Panc1 (cell line): ENCODE measurements around the gene PSORS1C2. TPM values are rescaled to one million over a fixed set of nuclear protein-coding genes. Genes with fewer than 3 reads are reported as not detected.

Source experiments
- ATAC-seq: fragments of 200-7000 bp; cut with Tn5 transposase; 2 replicates; pipeline ENCODE4 v1.9.1; 2020; ENCODE audit warnings: mild to moderate bottlenecking, moderate library complexity
- BruUV-seq: library from RNA; stranded (reverse); fragments of 400-500 nt; replicated peaks from 2 replicates; lab custom pipeline; 2021; lab: Mats Ljungman, UMichigan
- CTCF ChIA-PET: fragments of 300-600 bp; sonication (Branson Sonifier 250); formaldehyde crosslinking; loops from one replicate; lab custom pipeline; 2022; ENCODE audit warnings: antibody characterized with exemption; lab: Charles Lee
- POLR2A ChIA-PET: fragments of 300-600 bp; sonication (Branson Sonifier 250); formaldehyde crosslinking; loops from one replicate; lab custom pipeline; 2022; ENCODE audit warnings: antibody characterized with exemption; lab: Charles Lee
- DNase-seq: peaks from one replicate; pipeline ENCODE4 v3.0.0-alpha.2; 2010; ENCODE audit warnings: low read depth, low spot score
- H3K27ac ChIP-seq: 2 replicates; pipeline ENCODE4 v1.5.1; 2011; ENCODE audit warnings: mild to moderate bottlenecking, low read length, inconsistent platforms
- H3K27me3 ChIP-seq: fragments of 200-500 bp; sonication (Bioruptor generic); 2 replicates; pipeline ENCODE4 v1.6.0; 2014; ENCODE audit warnings: low read length, inconsistent platforms; ENCODE audit not compliant: control insufficient read depth, insufficient read depth
- H3K36me3 ChIP-seq: fragments of 200-500 bp; sonication (Bioruptor generic); 2 replicates; pipeline ENCODE4 v1.5.1; 2014; ENCODE audit warnings: inconsistent platforms, mild to moderate bottlenecking, low read length, moderate library complexity; ENCODE audit not compliant: control insufficient read depth, insufficient read depth
- H3K4me1 ChIP-seq: 2 replicates; pipeline ENCODE4 v1.5.1; 2011; ENCODE audit warnings: inconsistent platforms, mild to moderate bottlenecking, low read length, moderate library complexity; ENCODE audit not compliant: control insufficient read depth, insufficient read depth
- H3K4me3 ChIP-seq, 2 experiments: 2 replicates each; pipeline ENCODE4 v1.5.1; 2011 to 2012; ENCODE audit warnings: low read depth in 2 of 2, low read length in 2 of 2, mild to moderate bottlenecking in 2 of 2, inconsistent platforms in 1 of 2, moderate library complexity in 1 of 2
- H3K9me3 ChIP-seq: fragments of 200-500 bp; sonication (Bioruptor generic); 2 replicates; pipeline ENCODE4 v1.5.1; 2014; ENCODE audit warnings: low read depth, mild to moderate bottlenecking, inconsistent platforms, low read length, moderate library complexity; ENCODE audit not compliant: control insufficient read depth, insufficient read depth
- CTCF ChIP-seq: fragments of 450-650 bp; IDR thresholded peaks from 2 replicates; pipeline ENCODE4 v1.5.1; 2017; ENCODE audit warnings: mild to moderate bottlenecking
- POLR2AphosphoS5 ChIP-seq: IDR thresholded peaks from 2 replicates; pipeline ENCODE4 v1.6.1; 2012; ENCODE audit warnings: mild to moderate bottlenecking, low read depth, low read length, moderate library complexity
- SIN3A ChIP-seq: IDR thresholded peaks from 2 replicates; pipeline ENCODE4 v1.6.1; 2012; ENCODE audit warnings: low read depth, mild to moderate bottlenecking, low read length, moderate library complexity, borderline replicate concordance; ENCODE audit not compliant: insufficient read depth
- TCF7L2 ChIP-seq: IDR thresholded peaks from 2 replicates; pipeline ENCODE4 v1.6.1; 2011; ENCODE audit warnings: mild to moderate bottlenecking, low read depth, low read length, inconsistent platforms
- in situ Hi-C: cut with HindIII; loops from 2 replicates; pipeline ENCODE4 v1.10.0; 2016; ENCODE audit warnings: low sequenced_read_pairs, low pct_unique_long_range_greater_than_20kb
- intact Hi-C: fragments of 100-400 bp; cut with micrococcal nuclease; formaldehyde crosslinking; loops from one replicate; pipeline ENCODE4 v1.10.0; 2022; ENCODE audit not compliant: unreplicated experiment
- total RNA-seq: library from RNA; stranded (reverse); gene quantifications from one replicate; pipeline ENCODE4 v1.2.1, GENCODE V29; 2021; ENCODE audit not compliant: unreplicated experiment
- TF ChIP-seq, protein P1 (sequence below), 2 experiments: IDR thresholded peaks; 2 replicates each; pipeline ENCODE4 v1.6.1; 2011 to 2012; ENCODE audit warnings: low read depth in 2 of 2, control low read depth in 1 of 2, low read length in 1 of 2, mild to moderate bottlenecking in 1 of 2, moderate library complexity in 1 of 2; ENCODE audit not compliant: insufficient read depth in 1 of 2

PSORS1C2 gene
- total RNA-seq, 1 experiment from 2014 or later = not detected

- Histone ChIP-seq H3K27ac (no peak overlapping the region), H3K4me1 (peaks cover 5% of the 10 kb centered on the region), H3K36me3 (peaks cover 2% of the 10 kb centered on the region; the same call in 1 of the 2 replicates), H3K4me3 (no peak overlapping the region), H3K27me3 (no peaks in the 10 kb centered on the region), H3K9me3 (no peaks in the 10 kb centered on the region)
- ATAC-seq (no peak), DNase-seq (no peak)
- CTCF ChIA-PET = interaction anchor here (0.6 kb wide), 1 partner anchor 25 kb away, joined by 6 read pairs; no protein-coding TSS in a partner anchor
- in situ Hi-C loops (no loop called here), intact Hi-C loops (no loop called here)
- no TSS peak for BruUV-seq
- TF ChIP-seq POLR2AphosphoS5 (no peak), TCF7L2 (no peak), CTCF (no peak), SIN3A (no peak)
- TF ChIP-seq, protein P1, sequence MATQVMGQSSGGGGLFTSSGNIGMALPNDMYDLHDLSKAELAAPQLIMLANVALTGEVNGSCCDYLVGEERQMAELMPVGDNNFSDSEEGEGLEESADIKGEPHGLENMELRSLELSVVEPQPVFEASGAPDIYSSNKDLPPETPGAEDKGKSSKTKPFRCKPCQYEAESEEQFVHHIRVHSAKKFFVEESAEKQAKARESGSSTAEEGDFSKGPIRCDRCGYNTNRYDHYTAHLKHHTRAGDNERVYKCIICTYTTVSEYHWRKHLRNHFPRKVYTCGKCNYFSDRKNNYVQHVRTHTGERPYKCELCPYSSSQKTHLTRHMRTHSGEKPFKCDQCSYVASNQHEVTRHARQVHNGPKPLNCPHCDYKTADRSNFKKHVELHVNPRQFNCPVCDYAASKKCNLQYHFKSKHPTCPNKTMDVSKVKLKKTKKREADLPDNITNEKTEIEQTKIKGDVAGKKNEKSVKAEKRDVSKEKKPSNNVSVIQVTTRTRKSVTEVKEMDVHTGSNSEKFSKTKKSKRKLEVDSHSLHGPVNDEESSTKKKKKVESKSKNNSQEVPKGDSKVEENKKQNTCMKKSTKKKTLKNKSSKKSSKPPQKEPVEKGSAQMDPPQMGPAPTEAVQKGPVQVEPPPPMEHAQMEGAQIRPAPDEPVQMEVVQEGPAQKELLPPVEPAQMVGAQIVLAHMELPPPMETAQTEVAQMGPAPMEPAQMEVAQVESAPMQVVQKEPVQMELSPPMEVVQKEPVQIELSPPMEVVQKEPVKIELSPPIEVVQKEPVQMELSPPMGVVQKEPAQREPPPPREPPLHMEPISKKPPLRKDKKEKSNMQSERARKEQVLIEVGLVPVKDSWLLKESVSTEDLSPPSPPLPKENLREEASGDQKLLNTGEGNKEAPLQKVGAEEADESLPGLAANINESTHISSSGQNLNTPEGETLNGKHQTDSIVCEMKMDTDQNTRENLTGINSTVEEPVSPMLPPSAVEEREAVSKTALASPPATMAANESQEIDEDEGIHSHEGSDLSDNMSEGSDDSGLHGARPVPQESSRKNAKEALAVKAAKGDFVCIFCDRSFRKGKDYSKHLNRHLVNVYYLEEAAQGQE (IDR thresholded peaks at IDR 0.05; ENCODE audit: insufficient read depth in 1 of 2, low read depth in 2 of 2, low read length in 1 of 2) = no peak
- POLR2A ChIA-PET = no interaction called here
Observed at GRCh38 chr6:31154436-31154835, 15.6 kb upstream of the PSORS1C2 start.

DNA sequence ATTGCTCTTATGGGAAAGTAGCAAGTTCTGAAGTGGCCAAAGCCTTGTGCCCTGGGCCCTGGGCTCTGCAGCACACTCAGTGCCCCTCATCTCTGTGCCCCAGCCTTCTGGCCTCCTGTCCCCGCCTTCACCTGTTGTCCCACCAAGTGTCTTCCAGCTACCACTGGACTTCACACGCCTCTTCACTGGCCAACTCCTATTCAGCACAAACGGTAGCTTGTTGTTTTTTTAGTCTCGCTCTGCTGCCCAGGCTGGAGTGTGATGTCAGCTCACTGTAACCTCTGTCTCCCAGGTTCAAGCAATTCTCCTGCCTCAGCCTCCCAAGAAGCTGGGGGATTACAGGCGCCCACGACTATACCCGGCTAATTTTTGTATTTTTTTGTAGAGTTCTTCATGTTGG is 13.9 kb upstream of the PSORS1C2 start:
- CTCF ChIA-PET = no interaction called here

More for the DNA sequence above, 13.9 kb upstream of the PSORS1C2 start:
- no peak for ATAC-seq
- intact Hi-C loops (no loop called here), in situ Hi-C loops (no loop called here)
- no peaks in the 10 kb centered on the region for H3K9me3 ChIP-seq
- H3K4me1 ChIP-seq = peaks cover 4% of the 10 kb centered on the region; the same call in 1 of the 2 replicates
- no peak for DNase-seq
- no peaks in the 10 kb centered on the region for H3K27me3 ChIP-seq
- H3K36me3 ChIP-seq = peaks cover 2% of the 10 kb centered on the region; the same call in 1 of the 2 replicates
- BruUV-seq = no TSS peak
- H3K4me3 ChIP-seq = no peak overlapping the region
- H3K27ac ChIP-seq = no peak overlapping the region
- TF ChIP-seq, protein P1 (IDR thresholded peaks at IDR 0.05; ENCODE audit: insufficient read depth in 1 of 2, low read depth in 2 of 2, low read length in 1 of 2) = no peak
- TF ChIP-seq CTCF (no peak), POLR2AphosphoS5 (no peak), SIN3A (no peak), TCF7L2 (no peak)
- POLR2A ChIA-PET = interaction anchor here (0.6 kb wide), 1 partner anchor 61 kb away, joined by 17 read pairs; no protein-coding TSS in a partner anchor
